ENCODE results near the gene AGAP1.

The AGAP1 gene

GRCh38 chr2:235744161-235744560 lies 250.3 kb downstream of the AGAP1 start:
- Histone ChIP-seq H3K4me3 (ENCODE audit: severe bottlenecking) (no peak overlapping the region), H3K27ac (ENCODE audit: poor library complexity, severe bottlenecking) (peak overlapping the region; percentile 77), H3K4me1 (ENCODE audit: insufficient read depth, poor library complexity, severe bottlenecking) (peaks cover 37% of the 10 kb centered on the region), H3K27me3 (ENCODE audit: insufficient read depth, poor library complexity, severe bottlenecking) (no peaks in the 10 kb centered on the region), H3K36me3 (ENCODE audit: low read depth) (peaks cover 30% of the 10 kb centered on the region), H3K9me3 (ENCODE audit: severe bottlenecking) (no peaks in the 10 kb centered on the region)
- ATAC-seq (ENCODE audit: low read depth), result no peak
- DNase-seq (ENCODE audit: low spot score), result no peak
- TF ChIP-seq CTCF (IDR thresholded peaks at IDR 0.05; ENCODE audit: poor library complexity, severe bottlenecking), result no peak

GRCh38 chr2:235745597-235745996 lies 251.8 kb downstream of the AGAP1 start:
- DNase-seq (ENCODE audit: low spot score), result no peak
- peaks cover 38% of the 10 kb centered on the region for H3K36me3 ChIP-seq (ENCODE audit: low read depth)
- H3K4me3 ChIP-seq (ENCODE audit: severe bottlenecking), result no peak overlapping the region
- ATAC-seq (ENCODE audit: low read depth), result peak; percentile 71
- H3K4me1 ChIP-seq (ENCODE audit: insufficient read depth, poor library complexity, severe bottlenecking), result peaks cover 37% of the 10 kb centered on the region
- no peak for TF ChIP-seq CTCF (IDR thresholded peaks at IDR 0.05; ENCODE audit: poor library complexity, severe bottlenecking)
- H3K27ac ChIP-seq (ENCODE audit: poor library complexity, severe bottlenecking), result peak overlapping the region; percentile 77
- H3K27me3 ChIP-seq (ENCODE audit: insufficient read depth, poor library complexity, severe bottlenecking), result no peaks in the 10 kb centered on the region
- no peaks in the 10 kb centered on the region for H3K9me3 ChIP-seq (ENCODE audit: severe bottlenecking)

GRCh38 chr2:235746257-235746934 lies 252.6 kb downstream of the AGAP1 start:
- DNase-seq (ENCODE audit: low spot score) (no peak), ATAC-seq (ENCODE audit: low read depth) (peak; percentile 77)
- H3K4me1 ChIP-seq (ENCODE audit: insufficient read depth, poor library complexity, severe bottlenecking), result peaks cover 37% of the 10 kb centered on the region
- peaks cover 45% of the 10 kb centered on the region for H3K36me3 ChIP-seq (ENCODE audit: low read depth)
- H3K27me3 ChIP-seq (ENCODE audit: insufficient read depth, poor library complexity, severe bottlenecking), result no peaks in the 10 kb centered on the region
- H3K27ac ChIP-seq (ENCODE audit: poor library complexity, severe bottlenecking), result peak overlapping the region; percentile 77
- H3K9me3 ChIP-seq (ENCODE audit: severe bottlenecking), result no peaks in the 10 kb centered on the region
- H3K4me3 ChIP-seq (ENCODE audit: severe bottlenecking), result no peak overlapping the region
- peak; percentile 85 for TF ChIP-seq CTCF (IDR thresholded peaks at IDR 0.05; ENCODE audit: poor library complexity, severe bottlenecking)

- Histone ChIP-seq H3K4me1 (ENCODE audit: insufficient read depth, poor library complexity, severe bottlenecking) (peaks cover 37% of the 10 kb centered on the region), H3K27me3 (ENCODE audit: insufficient read depth, poor library complexity, severe bottlenecking) (no peaks in the 10 kb centered on the region), H3K36me3 (ENCODE audit: low read depth) (peaks cover 40% of the 10 kb centered on the region), H3K9me3 (ENCODE audit: severe bottlenecking) (no peaks in the 10 kb centered on the region), H3K27ac (ENCODE audit: poor library complexity, severe bottlenecking) (peak overlapping the region; percentile 77), H3K4me3 (ENCODE audit: severe bottlenecking) (no peak overlapping the region)
- no peak for TF ChIP-seq CTCF (IDR thresholded peaks at IDR 0.05; ENCODE audit: poor library complexity, severe bottlenecking)
- ATAC-seq (ENCODE audit: low read depth) (no peak; the same call in 2 of the 3 replicates), DNase-seq (ENCODE audit: low spot score) (no peak)
Measured at GRCh38 chr2:235747001-235747785, 253.3 kb downstream of the AGAP1 start.

- peak overlapping the region; percentile 77 for H3K27ac ChIP-seq (ENCODE audit: poor library complexity, severe bottlenecking)
- ATAC-seq (ENCODE audit: low read depth) (peak; percentile 77), DNase-seq (ENCODE audit: low spot score) (no peak)
- H3K9me3 ChIP-seq (ENCODE audit: severe bottlenecking), result no peaks in the 10 kb centered on the region
- H3K4me1 ChIP-seq (ENCODE audit: insufficient read depth, poor library complexity, severe bottlenecking), result peaks cover 37% of the 10 kb centered on the region
- H3K4me3 ChIP-seq (ENCODE audit: severe bottlenecking), result no peak overlapping the region
- TF ChIP-seq CTCF (IDR thresholded peaks at IDR 0.05; ENCODE audit: poor library complexity, severe bottlenecking), result no peak
- H3K36me3 ChIP-seq (ENCODE audit: low read depth), result peaks cover 35% of the 10 kb centered on the region
- no peaks in the 10 kb centered on the region for H3K27me3 ChIP-seq (ENCODE audit: insufficient read depth, poor library complexity, severe bottlenecking)
Measured at GRCh38 chr2:235747786-235748091, 253.9 kb downstream of the AGAP1 start.

All from RWPE2 (cell line).